GM18505 (cell line): ENCODE results near the gene EXOC7.
A peak's percentile ranks its signal among the peaks of the same experiment; 100 is the strongest.
"Not testable (repeated sequence)": the region's sequence is repeated elsewhere in the genome, so short reads cannot be mapped to it uniquely, and the experiment has no call there.

Source experiments
- ATAC-seq: cut with Tn5 transposase; IDR thresholded peaks from one replicate; pipeline ENCODE4 v1.9.1; 2021; ENCODE audit not compliant: unreplicated experiment
- POLR2A ChIP-seq: IDR thresholded peaks from 4 replicates; pipeline ENCODE4 v1.6.1; 2011; ENCODE audit warnings: borderline replicate concordance; ENCODE audit not compliant: insufficient read depth, insufficient read length; ENCODE audit errors: extremely low read depth

The EXOC7 gene

DNA sequence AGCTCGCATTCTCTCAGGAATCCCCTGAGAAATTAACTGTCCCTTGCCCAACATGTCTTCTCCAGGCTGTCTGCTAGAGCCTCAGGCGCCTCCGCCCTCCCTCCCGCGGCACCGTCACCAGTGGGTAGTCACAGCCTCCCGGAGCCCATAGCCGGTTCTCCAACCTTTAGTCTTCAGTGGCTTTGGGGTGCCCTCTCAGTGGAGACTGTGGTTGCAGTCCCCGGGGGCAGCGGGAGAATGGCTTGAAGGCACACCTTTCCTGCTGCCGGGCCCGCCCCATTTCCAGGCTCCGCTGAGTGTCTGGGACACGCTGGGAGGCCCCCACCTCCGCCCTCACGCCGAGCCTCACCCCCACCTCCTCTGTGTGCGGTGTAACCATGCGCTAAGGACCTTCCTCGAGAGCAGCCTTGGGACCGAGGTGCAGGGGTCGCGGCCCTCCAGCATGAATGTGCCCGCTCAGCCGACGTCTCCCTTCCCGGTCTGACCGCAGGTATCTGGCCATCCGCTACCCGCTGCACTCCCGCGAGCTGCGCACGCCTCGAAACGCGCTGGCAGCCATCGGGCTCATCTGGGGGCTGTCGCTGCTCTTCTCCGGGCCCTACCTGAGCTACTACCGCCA lies 27.3 kb downstream of the EXOC7 start:
- TF ChIP-seq POLR2A = no peak
- ATAC-seq = no peak

DNA sequence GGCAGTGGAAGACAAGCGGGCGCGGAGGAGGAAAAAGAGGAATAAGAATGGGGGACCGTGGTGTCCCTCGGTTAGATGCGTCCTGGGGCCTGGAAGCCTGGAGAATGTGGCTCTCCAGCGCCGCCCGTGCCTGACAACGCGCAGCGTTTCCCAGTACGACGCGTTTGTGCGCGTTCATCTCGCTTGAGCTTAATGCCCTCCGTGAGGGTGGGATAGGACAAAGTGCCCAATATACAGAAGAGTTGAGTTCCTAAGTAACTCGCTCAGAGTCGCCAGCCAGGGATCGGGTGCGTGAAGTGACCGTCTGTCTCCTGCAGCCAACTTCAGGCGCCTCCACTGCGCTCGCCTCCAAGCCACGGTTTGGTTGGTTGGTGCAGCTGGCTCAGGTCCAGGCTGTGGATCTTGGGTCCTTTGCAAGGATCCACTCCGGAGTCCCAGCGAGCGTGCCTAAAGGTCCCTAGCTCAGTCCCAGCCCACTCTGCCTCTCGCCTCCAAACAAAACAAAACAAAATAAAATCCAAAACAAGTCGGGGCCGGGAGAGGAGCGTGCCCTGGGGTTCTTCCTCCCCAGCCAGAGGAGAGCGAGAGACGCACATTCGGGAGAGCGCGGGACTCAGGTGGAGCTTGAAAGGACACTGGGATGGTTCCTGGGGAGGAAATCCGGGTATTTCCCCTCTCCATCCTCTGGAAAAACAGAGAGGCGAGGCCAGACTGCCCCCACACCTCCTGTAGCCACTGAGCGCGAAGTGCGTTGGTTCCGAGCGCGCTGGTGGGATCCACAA lies 28.0 kb downstream of the EXOC7 start:
- no peak for ATAC-seq

GRCh38 chr17:76074390-76075363 lies 28.9 kb downstream of the EXOC7 start, which contains the start of gene GALR2:
GALR2 (plus strand) TSS chr17:76074781; CDS start chr17:76074884, 103 bp downstream.
- no peak for TF ChIP-seq POLR2A
- ATAC-seq = no peak

More for the DNA sequence above, 28.0 kb downstream of the EXOC7 start:
- no peak for TF ChIP-seq POLR2A

- ATAC-seq = peak; percentile 82
- peak; percentile 89 for TF ChIP-seq POLR2A
Observed at GRCh38 chr17:76072148-76072858, 31.3 kb downstream of the EXOC7 start, which contains the start of gene SRP68. SRP68 (minus strand) TSS chr17:76072517; CDS start chr17:76072491, 26 bp downstream.

- no peak for ATAC-seq
- no peak for TF ChIP-seq POLR2A
Observed at GRCh38 chr17:76071531-76072147, 31.9 kb downstream of the EXOC7 start.

DNA sequence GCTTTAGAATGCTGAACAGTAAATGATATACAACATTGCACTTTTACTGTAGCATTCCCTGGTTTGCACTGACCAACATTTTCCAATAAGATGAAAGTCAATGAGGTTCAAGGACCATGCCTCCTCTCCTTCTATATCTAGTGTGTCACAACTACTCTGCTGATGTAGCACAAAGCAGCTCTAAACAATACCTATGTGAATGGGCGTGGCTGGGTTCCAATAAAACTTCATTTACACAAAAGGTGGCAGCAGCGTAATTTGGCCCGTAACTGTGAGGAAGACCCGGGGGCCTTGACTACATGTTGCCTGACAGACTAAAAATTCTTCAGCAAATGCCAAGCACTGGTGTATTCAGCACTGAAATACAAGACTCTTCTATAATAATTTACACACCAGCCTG lies 37.8 kb downstream of the EXOC7 start:
- ATAC-seq = no peak
- no peak for TF ChIP-seq POLR2A

GRCh38 chr17:76063875-76064546 lies 39.6 kb downstream of the EXOC7 start:
- no peak for ATAC-seq
- no peak for TF ChIP-seq POLR2A

DNA sequence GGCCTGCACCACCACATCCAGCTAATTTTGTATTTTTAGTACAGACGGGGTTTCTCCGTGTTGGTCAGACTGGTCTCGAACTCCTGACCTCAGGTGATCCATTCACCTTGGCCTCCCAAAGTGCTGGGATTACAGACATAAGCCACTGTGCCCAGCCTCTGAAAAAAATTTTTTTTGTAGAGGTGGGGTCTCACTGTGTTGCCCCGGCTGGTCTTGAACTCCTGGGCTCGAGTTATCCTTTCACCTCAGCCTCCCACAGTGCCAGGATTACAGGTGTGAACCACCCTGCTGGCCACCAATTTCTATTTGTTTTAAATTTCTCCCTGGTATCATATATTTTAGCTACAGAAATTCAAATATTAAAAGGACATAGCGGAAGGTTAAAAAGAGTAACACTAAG lies 45.3 kb downstream of the EXOC7 start:
- not testable (repeated sequence) for ATAC-seq

GRCh38 chr17:76056882-76057281 lies 46.7 kb downstream of the EXOC7 start:
- no peak for TF ChIP-seq POLR2A
- ATAC-seq = no peak

DNA sequence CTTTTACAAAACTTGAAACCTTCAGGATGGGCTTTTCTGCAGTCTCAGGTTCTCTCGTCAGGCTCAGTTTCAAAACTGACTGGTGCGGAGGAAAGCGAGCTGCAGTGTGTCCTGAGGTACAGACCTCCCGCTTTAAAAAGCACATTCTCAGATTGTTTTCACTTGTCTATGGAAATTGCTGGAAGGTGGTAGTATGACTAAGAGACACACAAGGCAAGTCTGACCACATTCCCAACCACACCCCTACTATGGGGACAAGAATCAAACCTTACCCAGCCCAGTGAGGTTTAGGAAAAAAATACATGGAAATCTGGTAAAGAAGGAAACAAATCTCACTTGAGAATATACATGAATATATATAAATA lies 49.5 kb downstream of the EXOC7 start:
- no peak for TF ChIP-seq POLR2A
- ATAC-seq = no peak

GRCh38 chr17:76053246-76054111 lies 50.1 kb downstream of the EXOC7 start:
- ATAC-seq = no peak
- no peak for TF ChIP-seq POLR2A
